AG08396 (cell line): ENCODE results near the gene AMOTL1.
"Not testable (repeated sequence)": the region's sequence is repeated elsewhere in the genome, so short reads cannot be mapped to it uniquely, and the experiment has no call there.

Source experiments
- DNase-seq: peaks from one replicate; pipeline ENCODE4 v3.0.0; 2012; ENCODE audit warnings: low spot score, mixed read lengths

The AMOTL1 gene

DNA sequence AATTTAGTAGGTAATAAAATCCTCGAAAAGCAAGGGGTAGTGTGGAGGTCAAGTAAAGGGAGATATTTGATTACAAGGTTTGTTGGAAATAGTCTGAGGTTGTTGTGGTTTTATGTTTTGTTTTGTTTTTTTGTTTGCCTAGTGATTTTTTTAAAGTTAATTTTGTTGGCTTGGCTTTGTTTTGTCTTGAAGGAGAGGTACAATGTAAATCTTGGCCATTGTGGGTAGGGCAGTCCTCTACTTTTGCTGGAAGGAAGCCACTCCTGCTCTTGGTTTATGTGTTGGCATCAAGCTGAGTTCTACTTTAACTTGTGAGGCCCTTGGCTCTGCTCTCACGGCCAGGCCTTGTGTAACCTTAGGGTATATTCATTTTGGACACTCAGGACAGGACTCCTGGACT, 3.2 kb downstream of the AMOTL1 start:
- no peak for DNase-seq

GRCh38 chr11:94771951-94772350, 3.8 kb downstream of the AMOTL1 start:
- DNase-seq = no peak

GRCh38 chr11:94773842-94774241, 5.7 kb downstream of the AMOTL1 start:
- no peak for DNase-seq

GRCh38 chr11:94774345-94774744, 6.2 kb downstream of the AMOTL1 start:
- no peak for DNase-seq

DNA sequence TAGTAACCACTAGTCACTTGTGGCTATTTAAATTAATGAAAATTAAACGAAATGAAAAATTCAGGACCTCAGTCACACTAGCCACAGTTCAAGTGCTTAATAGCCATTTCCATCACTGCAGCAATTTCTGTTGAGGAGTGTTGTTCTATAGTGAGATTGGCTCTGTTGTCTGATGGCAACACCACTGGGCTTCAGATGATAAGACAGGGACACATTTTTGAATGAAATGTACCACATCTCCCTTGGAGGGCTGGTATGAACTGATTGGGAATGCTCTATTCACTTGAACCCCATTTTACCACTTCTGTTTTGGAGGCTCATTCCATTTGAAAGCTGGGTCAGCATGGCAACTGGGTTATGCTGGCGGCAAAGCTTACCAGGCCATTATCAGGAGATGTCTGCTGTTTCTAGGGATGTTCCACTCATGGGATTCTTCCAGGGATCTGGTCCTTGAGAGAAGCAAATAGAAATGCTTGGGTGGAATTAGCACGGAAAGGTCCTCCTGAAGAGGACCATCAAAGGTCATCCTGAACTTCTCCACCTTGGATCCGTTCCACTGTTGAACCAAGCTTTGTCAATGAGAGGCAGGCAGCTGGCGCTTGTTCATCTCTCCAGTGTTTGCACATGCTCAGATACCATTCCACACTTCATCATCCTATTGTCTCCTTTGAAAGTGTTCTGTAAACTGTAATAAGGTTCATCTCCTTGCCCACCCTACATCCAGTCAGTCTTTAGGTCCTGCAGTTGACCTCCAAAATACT, 7.6 kb downstream of the AMOTL1 start:
- DNase-seq = no peak

DNA sequence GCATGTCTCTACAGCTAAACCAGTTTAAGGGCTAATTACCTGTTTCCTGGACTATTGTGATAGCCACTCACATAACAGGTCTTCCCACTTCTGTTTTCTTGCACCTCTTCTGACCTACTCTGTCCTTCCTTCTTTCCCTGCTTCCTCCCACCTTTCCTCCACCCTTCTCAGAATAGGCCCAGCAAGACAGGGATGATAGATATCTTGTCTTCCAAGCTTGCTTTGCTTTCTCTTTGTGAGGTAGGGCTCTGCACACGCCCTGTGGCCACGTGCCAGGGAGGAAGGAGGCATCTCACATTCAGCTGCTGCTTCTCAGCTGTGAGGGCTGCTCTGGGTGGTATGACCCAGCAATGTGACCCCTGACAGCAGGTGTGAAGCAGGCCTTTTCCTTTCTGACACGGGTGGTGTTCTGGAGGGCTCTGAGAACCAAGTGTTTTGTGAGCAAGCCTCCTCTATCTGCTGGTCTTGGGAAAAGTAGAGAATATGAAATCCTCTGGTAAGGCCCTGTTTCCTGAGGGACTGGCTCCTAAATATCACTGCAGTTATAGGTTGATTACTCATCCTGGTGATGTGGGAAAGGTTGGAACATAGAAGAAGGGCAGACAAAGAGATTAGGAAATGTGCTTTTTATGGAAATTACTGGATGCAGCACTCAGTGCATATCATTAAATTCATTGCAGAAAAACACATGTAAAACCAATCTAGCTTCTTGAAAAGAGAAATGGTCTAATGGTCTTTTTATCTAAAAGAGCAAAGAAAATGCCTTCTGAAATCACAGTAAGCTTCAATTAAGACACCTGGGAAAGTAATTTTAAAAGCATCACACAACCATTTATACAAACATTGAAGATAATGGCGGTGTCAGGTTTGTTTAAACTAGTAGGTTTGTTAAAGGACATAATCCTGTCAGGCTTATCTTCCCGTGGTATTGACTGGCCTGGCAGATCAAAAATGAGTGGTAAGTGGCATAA, 8.5 kb downstream of the AMOTL1 start:
- no peak for DNase-seq

DNA sequence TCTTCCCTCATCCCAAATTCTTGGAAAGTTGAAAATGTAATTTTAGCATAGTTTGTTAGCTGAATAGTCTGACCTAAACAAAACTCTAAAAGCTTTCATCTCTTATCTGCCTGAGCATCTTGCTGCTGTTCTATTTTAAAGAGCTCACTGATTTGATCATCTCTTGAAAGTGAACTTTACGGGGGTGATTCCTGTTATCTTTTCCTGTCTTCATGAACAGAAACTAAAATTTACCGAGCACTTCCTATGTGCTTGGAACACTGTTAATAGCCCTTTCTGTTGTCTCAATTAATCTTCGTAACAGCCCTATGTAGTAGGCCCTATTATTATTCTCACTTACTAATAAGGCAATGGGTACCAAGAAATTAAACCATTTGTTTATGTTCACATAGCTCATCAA, 12.3 kb downstream of the AMOTL1 start:
- DNase-seq = no peak

- DNase-seq = no peak
These were observed 13.7 kb downstream of the AMOTL1 start for GRCh38 chr11:94781837-94782236.

GRCh38 chr11:94782446-94782845, 14.3 kb downstream of the AMOTL1 start:
- no peak for DNase-seq

DNA sequence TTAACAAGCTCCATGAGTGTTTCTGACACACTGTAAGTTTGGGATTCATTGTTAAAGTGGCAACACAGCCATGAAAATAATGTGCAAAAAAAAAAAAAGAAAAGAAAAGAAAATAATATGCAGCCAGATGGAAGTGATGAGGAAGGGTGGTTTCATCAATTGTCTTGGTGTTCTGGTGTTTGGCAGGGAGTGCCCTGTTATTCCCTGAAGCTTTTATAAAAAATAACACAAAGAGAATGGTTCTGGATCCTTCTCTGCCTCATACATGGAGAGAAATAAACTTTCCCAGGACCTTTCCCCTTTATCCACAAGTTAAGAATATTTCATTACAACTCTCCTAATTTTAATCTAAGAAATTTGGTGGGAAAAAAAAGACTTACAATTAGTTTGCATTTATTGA, 16.7 kb downstream of the AMOTL1 start:
- no peak for DNase-seq

DNA sequence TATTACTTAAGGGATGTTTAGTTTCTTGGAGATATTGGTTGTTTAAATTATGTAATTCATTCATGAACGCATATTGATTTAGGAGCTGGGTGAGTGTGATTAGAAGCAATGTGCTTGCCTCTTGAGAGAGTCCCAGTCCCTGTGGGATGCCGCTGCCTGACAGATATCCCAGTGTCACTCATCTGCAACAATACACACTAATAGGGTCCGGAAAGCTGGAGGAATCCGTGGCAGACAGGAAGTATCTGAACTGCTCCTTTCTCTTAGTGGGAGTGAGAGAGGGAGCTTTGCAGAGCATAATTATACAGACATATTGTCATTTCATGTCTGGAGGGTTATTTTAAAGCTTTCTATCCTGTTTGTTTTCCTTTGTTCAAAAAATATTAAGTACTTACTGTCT, 17.4 kb downstream of the AMOTL1 start:
- no peak for DNase-seq

DNA sequence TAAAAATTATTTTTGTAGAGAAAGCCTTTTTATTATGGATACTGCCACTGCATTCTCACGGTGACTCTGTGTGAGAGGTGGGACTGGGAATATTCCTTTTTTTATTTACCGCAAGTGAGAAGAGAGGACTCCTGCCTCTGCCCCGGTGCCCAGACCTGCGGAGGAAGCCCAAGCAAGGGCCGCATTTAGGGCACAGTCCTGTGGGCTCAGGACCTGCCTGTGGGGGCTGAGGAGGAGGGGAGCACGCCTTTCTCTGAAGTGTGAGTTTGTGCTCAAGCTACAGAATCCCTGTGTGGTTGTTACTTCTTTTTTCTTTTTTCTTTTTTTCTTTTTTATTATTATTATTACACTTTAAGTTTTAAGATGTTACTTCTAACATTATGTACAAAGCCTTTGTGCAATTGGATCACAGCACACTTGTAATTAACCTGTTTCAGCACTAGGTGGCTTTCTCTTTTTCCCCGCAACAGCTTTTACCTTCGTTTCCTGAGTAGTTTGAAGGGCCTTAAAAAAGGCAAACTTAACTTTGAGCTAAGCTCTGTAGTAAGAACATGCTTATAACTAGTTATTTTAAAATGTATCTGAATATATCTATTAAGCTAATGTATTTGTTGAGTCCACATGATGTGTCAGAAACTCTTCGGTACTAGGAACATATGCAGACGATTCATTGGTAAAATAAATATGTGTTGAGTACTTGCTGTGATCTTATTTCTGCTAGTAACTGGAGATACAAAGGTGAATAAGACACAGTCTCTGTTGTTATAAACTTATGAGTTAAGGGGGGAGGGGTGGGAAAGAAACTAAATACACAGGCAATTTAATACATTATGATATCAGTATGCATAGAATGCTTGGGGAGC, 18.3 kb downstream of the AMOTL1 start:
- DNase-seq = no peak

- no peak for DNase-seq
These were observed 19.6 kb downstream of the AMOTL1 start for GRCh38 chr11:94787801-94788200.

DNA sequence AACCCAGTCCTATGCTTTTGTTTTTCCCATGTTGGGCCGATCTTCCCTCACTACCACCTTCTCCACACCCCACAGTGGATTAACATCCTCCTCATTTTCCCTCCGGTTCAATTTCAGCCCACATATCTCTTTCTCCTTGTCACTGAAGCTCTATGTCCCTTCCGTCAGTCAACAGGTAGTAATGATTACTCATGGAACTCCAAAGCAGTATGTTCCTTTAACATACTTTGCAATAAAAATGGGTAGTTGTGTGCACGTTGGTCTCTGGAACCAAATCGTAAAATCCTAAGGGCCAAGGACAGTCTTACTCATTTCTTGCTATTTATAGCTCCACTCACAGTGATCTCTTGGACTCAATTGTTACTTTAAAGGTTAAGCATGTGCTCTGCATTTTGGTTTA, 20.2 kb downstream of the AMOTL1 start:
- no peak for DNase-seq

GRCh38 chr11:94790197-94790596, 22.0 kb downstream of the AMOTL1 start:
- DNase-seq = no peak

DNA sequence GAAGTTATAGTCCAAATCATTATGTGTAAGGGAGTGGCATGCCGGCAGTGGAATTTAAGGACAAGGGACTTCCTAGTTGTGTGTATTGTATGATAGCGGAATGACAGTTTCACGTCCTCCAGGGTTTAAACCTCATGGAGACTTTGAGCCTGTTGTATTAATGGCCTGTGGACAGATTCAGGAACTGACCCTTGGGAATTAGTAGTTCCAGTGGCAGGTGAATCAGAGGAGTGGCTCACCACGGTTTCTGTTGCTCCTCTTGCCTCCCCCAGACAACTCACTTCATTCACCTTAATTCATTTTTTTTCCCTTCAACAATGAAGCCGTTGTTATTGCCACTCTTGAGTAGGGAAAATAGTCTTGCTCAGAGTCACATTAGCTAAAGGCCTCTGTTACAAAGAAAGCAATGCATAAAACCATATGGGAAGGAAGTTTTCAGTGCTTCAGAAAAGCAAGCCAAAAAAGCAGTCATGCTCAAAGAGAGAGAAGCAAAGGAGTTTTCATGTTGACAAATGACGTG, 22.6 kb downstream of the AMOTL1 start:
- DNase-seq = no peak

DNA sequence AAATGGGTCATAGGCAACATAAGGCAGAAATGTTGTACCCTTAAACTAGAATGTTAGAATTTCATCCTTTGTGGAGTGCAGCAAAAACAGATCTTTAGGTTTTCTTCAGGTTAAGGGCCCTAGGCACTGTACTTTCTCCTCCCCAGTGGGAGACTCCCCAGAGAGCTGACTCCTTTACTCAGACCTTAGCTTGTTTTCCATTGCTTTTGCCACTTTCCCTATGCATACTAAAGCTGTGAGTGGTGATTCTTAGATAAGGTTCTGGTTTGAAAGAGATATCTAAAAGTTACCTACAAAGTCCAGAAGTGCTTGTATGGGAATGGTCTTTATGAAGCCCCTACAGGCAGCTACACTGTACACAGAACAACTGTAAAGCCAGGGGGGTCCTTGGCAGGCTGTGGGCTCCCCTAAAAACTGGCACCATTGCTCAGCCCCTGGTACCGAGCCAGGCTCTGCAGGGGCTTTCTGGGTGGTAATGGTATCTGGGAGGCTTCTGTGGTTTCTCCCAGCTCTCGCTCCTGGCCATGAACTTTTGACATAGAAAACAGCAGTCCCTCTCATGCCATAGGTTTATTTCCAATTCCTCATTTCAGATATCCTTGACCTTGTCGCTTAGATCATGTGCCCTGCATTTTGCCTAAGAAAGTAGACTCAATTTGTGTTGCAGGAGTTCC, 23.2 kb downstream of the AMOTL1 start:
- DNase-seq = no peak

- DNase-seq = not testable (repeated sequence)
These were observed 23.8 kb downstream of the AMOTL1 start for GRCh38 chr11:94791942-94792341.

GRCh38 chr11:94792451-94792850, 24.3 kb downstream of the AMOTL1 start:
- no peak for DNase-seq

- no peak for DNase-seq
These were observed 24.8 kb downstream of the AMOTL1 start for GRCh38 chr11:94793002-94793401.

DNA sequence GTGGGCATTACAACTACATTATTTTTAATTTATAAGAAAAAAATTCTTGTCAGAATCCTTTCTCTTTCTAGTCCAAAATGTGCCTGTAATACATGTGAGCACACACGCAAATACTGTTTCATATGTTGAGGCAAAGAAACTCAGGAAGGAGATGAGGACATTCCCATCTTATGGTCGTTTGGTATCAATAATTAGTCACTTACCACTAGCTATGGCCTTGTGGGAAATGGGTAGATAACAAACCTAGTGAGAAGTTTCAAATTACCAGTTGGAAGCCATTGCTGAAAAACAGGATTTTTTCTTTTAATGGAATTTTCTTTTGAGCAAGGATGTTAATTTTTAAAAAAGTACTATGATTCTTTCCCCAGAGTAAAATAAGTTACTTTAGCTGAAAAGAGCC, 25.7 kb downstream of the AMOTL1 start:
- DNase-seq = no peak
